HG02571 (cell line): ENCODE results near the gene HAUS2.
"Not testable (repeated sequence)": the region's sequence is repeated elsewhere in the genome, so short reads cannot be mapped to it uniquely, and the experiment has no call there.

Source experiments
- ATAC-seq: cut with Tn5 transposase; IDR thresholded peaks from one replicate; pipeline ENCODE4 v1.9.1; 2021; ENCODE audit warnings: mild to moderate bottlenecking, moderate library complexity; ENCODE audit not compliant: unreplicated experiment

HAUS2 gene

GRCh38 chr15:42575188-42576039, 26.8 kb downstream of the HAUS2 start, which contains the start of gene STARD9:
Gene STARD9, plus strand, starts transcription at chr15:42575606. Its CDS starts 110 bp downstream, at chr15:42575716.
- ATAC-seq: peak; percentile 90

- no peak for ATAC-seq
Measured at GRCh38 chr15:42576040-42576594, 27.5 kb downstream of the HAUS2 start.

GRCh38 chr15:42576776-42577175, 28.1 kb downstream of the HAUS2 start:
- no peak for ATAC-seq

GRCh38 chr15:42577514-42578031, 28.9 kb downstream of the HAUS2 start:
- no peak for ATAC-seq

DNA sequence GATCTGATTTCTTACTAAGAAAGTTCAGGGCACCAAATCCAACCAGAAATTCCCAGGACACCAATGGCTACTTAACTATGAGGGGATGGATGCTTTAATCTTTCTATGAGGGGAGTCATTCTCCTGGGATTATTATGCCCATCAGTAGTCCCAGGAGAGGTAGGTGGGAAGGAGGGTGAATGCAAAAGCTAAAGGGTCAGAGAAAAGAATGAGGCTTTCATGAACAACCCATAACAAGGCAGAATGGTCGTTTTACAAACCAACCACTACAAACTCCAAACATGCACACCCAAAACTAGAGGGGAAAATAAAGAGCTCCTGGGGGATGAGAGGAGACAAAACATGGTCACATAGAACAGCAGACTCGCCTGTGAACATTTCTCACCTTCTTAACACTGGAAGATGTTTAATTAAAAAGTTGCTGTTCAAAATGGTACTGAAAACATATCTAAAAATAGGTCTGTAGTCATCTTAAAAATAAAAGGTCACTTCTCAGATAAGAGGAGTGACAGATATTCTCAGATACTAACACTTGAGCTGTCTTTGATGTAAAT, 30.4 kb downstream of the HAUS2 start:
- no peak for ATAC-seq

DNA sequence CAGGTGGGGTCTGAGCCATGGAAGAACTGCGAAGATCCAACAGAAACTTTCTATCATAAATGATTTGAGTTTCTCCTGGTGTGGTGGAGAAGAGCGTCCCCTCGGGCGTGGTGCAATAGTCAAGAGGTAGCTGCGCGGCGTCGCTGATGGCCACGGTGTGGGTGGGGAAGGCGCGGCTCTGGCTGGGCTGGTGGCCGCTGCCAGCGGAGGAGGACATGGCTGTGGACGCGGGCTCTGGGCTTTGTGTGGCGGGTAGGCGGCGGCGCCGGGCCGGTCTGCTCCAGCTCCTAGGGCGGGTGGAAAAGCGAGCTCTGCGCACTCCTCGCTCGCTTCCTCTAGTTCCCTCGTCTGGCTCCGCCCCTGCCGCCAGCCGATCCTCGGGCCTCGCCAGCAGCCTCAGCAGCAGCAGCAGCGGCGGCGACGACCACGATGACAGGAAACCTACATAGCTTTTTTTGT, 32.7 kb downstream of the HAUS2 start:
- peak; percentile 72 for ATAC-seq

- ATAC-seq: no peak
Measured at GRCh38 chr15:42582569-42583375, 34.1 kb downstream of the HAUS2 start.

DNA sequence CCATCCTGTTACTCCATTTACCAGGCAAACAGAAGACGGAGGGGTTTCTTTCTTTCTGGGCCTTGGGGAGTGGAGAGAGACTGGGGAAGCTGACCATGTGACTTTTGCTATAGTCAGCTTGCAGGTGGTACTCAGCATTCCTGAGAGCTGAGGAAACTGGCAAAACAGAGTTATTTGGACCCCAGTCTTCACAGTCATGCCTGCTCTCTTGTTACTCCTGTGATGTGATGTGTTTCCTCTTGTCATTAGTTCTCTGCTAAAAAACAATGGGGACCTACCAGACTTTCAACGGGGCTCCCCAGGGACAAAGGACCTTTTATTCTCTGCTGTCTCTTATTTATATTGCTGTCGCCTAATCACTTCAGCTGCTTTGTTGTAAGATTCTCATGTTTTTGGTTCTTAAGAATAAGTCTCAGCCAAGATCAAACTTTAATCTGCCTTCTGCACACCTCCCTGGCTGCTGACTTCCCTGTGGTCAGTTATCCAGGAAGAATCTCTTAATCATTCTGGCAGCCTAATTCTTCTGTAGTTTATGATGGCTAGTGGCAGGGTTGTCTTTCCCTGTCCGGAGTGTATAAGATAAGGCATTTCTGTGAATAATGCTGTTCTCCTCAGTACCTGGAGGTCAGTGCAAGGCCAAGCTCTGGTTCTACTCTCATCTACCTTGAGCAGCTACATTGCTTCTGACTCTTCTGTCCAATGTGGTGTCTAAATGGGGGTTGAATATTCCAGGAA, 35.6 kb downstream of the HAUS2 start:
- no peak for ATAC-seq

DNA sequence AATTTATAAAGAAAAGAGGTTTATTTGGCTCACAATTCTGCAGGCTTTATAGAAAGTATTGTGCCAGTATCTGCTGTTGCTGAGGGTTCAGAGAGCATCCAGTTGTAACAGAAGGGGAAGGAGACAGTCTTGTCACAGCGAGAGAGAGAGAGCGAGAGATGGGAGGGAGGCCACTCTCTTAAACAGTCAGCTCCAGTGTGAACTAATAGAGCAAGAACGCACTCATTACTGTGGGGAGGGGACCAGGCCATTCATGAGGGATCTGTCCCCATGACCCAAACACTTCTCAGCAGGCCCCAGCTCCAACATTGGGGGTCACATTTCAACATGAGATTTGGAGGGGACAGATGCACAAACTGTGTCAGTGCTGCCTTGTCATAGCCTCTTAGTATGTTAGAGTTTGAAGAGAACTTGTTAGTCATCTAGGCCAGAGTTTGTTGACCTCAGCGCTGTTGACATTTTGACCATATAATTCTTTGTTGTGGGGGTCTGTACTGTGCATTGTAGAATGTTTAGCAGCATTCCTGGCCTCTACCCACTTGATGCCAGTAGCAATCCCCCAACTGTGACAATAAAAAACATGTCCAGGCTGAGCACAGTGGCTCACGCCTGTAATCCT, 42.1 kb downstream of the HAUS2 start:
- ATAC-seq: no peak

DNA sequence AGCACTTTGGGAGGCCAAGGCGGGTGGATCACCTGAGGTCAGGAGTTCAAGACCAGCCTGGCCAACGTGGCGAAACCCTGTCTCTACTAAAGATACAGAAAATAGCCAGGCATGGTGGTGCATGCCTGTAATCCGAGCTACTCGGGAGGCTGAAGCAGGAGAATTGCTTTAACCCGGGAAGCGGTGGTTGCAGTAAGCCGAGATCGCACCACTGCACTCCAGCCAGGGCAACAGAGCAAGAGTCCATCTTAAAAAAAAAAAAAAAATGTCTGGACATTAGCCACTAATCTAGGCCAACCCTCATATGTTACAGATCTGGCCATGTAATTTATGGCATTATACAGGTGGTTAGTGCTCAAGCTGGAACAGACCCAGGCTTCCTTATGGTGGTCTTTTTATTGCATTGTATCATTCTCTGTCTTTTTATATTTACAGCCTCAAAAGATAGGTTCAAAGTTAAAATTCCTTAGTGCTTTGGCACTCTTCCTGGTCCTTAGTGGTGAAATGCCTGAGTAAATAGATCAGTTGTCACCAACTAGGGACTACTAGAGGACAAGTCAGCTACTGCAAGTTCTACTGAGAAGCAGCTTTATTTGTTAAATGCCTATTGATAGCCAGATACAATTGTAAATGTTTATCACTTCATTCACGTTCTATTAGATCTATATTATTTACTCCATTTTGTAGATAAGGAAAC, 42.7 kb downstream of the HAUS2 start:
- no peak for ATAC-seq

GRCh38 chr15:42592716-42593115, 44.1 kb downstream of the HAUS2 start:
- ATAC-seq: no peak

DNA sequence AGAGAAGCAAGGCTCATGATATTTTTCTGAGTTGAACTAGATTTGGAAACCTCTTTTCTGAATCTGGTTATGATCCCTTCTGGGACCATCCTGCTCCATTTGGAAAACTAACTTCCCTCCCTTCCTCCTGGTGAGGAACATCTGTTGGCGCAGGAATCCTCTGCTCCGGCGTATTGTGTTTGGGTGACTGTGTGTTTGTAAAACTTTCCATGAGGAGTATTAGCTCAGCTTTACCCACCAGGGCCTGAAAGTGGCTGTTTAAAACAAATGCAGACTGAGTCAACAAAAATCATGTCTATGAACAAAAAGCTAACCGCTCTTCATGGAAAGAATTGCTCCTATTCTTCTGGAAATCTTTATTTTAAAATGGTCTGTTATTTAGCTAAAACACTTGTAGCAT, 44.5 kb downstream of the HAUS2 start:
- no peak for ATAC-seq

DNA sequence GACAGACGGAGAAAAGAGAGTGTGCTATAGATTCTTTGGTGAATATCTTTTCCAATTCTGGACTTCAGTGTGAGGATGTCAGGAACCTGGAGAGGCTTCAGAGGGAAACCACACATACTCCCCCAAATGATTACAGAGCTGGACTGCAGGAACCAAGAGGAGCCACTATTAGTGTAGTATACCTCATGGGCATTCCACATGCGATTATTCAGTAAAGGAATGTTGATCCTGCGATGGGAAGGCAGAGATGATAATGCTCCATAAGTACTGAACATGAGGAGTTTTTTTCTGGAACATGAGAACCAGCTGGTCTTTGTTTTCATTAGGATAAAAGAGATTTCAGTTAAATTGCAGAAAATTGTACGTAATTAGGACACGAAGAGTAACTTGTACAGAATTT, 45.5 kb downstream of the HAUS2 start:
- ATAC-seq: no peak

DNA sequence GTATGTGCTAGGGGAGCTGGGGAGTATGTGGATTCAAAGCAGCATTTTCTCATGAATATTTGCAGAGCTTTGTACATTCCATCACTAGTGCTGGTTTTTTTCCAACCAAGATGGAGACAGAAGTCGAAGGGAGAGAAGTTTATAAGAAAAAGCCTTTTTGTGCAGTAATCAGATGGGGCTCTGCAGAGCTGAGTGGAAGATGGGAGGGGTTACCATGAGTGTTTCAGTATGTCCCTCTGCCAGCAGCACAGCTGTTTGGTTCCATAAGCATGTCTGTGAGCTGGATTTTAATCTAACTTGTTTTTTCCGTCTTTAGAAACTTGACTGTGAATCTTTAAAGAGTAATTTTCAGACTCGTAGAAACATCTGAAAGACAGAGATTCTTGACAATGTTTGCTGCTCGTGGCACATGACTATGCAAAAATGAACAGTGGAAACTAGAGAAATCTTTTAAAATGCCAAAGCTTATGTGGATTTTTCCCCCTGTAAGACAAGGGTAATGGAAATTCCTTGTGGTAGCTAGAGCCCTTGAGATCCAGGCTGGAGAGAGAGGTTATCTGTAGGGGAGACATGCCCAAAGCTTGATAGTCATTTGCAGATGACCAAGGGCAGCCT, 47.1 kb downstream of the HAUS2 start:
- ATAC-seq: no peak

DNA sequence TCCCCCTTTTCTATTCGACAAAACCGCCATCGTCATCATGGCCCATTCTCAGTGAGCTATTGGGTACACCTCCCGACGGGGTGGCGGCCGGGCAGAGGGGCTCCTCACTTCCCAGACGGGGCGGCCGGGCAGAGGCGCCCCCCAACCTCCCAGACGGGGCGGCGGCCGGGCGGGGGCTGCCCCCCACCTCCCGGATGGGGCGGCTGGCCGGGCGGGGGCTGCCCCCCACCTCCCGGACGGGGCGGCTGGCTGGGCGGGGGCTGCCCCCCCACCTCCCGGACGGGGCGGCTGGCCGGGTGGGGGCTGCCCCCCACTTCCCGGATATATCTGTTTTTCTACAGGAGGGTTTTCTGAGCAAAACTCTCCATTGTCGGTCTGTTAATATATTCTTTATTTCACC, 52.7 kb downstream of the HAUS2 start:
- ATAC-seq: not testable (repeated sequence)

DNA sequence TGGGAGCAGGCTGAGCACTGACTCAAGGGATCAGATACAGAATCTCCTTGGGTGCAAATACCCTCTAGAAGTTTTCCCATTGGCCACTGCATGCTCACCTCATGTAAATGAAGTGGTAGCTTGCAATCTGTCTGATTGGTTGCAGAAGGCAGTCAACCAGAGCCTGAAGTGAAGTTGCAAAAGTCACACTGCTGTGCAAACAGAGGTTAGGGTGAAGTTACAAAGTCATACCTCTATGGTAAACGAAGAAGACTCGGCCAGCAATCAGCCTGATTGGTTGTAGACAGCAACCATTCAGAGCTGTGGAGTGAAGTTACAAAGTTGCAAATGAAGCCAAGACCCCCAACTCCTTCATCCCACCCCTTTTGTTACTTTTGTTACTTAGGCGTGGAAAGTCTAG, 53.9 kb downstream of the HAUS2 start:
- no peak for ATAC-seq

GRCh38 chr15:42603978-42604377, 55.3 kb downstream of the HAUS2 start:
- no peak for ATAC-seq

GRCh38 chr15:42604894-42605744, 56.5 kb downstream of the HAUS2 start:
- ATAC-seq: no peak
